ENCODE measurements around the gene MTIF3.

The MTIF3 gene

GRCh38 chr13:27450921-27451471 lies 632 bp upstream of the MTIF3 start (continued):
- TF ChIP-seq ZBTB11 (tag by site-specific recombination; conservative IDR thresholded peaks at IDR 0.05; ENCODE audit: low read depth): no peak
- no peak for TF ChIP-seq ZNF26 (tag by site-specific recombination; IDR thresholded peaks at IDR 0.05)
- TF ChIP-seq REPIN1 (tag by site-specific recombination; IDR thresholded peaks at IDR 0.05; ENCODE audit: low read depth): no peak
- TF ChIP-seq ZBTB21 (tag by site-specific recombination; IDR thresholded peaks at IDR 0.05): peak; percentile 37; the same call in 1 of the 2 replicates
- no peak for TF ChIP-seq ZNF221 (tag by site-specific recombination; IDR thresholded peaks at IDR 0.05; ENCODE audit: borderline replicate concordance)
- no peak for TF ChIP-seq ZNF341 (tag by site-specific recombination; IDR thresholded peaks at IDR 0.05; ENCODE audit: low read depth)
- no peak for TF ChIP-seq YY2 (tag by site-specific recombination; IDR thresholded peaks at IDR 0.05)
- TF ChIP-seq ZNF366 (tag by site-specific recombination; conservative IDR thresholded peaks at IDR 0.05): no peak
- peak; percentile 48 for TF ChIP-seq ZBTB20 (tag by site-specific recombination; IDR thresholded peaks at IDR 0.05)
- no peak for TF ChIP-seq ZNF155 (tag by site-specific recombination; IDR thresholded peaks at IDR 0.05)
- peak; percentile 98 for TF ChIP-seq ZNF660 (tag by site-specific recombination; IDR thresholded peaks at IDR 0.05)
- no peak for TF ChIP-seq HOXC10 (CRISPR knock-in tag; IDR thresholded peaks at IDR 0.05)
- no peak for TF ChIP-seq OVOL3 (tag by site-specific recombination; IDR thresholded peaks at IDR 0.05)
- peak; percentile 50; the same call in 1 of the 2 replicates for TF ChIP-seq PRDM6 (tag by site-specific recombination; IDR thresholded peaks at IDR 0.05)
- no peak for TF ChIP-seq ZEB2 (tag by site-specific recombination; IDR thresholded peaks at IDR 0.05)
- TF ChIP-seq ZNF37A (tag by site-specific recombination; IDR thresholded peaks at IDR 0.05): no peak

GRCh38 chr13:27449081-27449603 lies 1.2 kb downstream of the MTIF3 start:
- TF ChIP-seq ZNF112 (tag by site-specific recombination; IDR thresholded peaks at IDR 0.05) (no peak), ZFHX2 (tag by site-specific recombination; conservative IDR thresholded peaks at IDR 0.05) (no peak), MZF1 (tag by site-specific recombination; IDR thresholded peaks at IDR 0.05; ENCODE audit: borderline replicate concordance) (no peak), OSR2 (tag by site-specific recombination; IDR thresholded peaks at IDR 0.05) (no peak), ZNF837 (tag by site-specific recombination; IDR thresholded peaks at IDR 0.05) (no peak), ZNF248 (tag by site-specific recombination; IDR thresholded peaks at IDR 0.05) (no peak), ZNF791 (tag by site-specific recombination; IDR thresholded peaks at IDR 0.05) (no peak), ZSCAN5A (tag by site-specific recombination; IDR thresholded peaks at IDR 0.05) (no peak), ZNF558 (tag by site-specific recombination; IDR thresholded peaks at IDR 0.05) (no peak), ZNF350 (tag by site-specific recombination; IDR thresholded peaks at IDR 0.05) (no peak), ZNF610 (tag by site-specific recombination; IDR thresholded peaks at IDR 0.05; ENCODE audit: borderline replicate concordance) (no peak), KLF8 (tag by site-specific recombination; IDR thresholded peaks at IDR 0.05) (no peak), ZNF2 (tag by site-specific recombination; IDR thresholded peaks at IDR 0.05) (no peak), FEZF1 (tag by site-specific recombination; IDR thresholded peaks at IDR 0.05) (no peak)
- Histone ChIP-seq H3K4me3 (ENCODE audit: low read depth, low read length) (peak overlapping the region; percentile 79), H3K4me1 (ENCODE audit: control insufficient read depth, insufficient read depth, low read length) (peaks cover 3% of the 10 kb centered on the region; the same call in 1 of the 2 replicates), H3K36me3 (ENCODE audit: control insufficient read depth in 2 of 2, insufficient read depth in 1 of 2, low read length in 2 of 2) (no peaks in the 10 kb centered on the region), H3K9me3 (ENCODE audit: control insufficient read depth, insufficient read depth, low read depth, low read length) (no peaks in the 10 kb centered on the region), H3K27ac (ENCODE audit: extremely low read depth, low read depth, low read length) (peak overlapping the region; percentile 95)
- CTCF ChIA-PET: interaction anchor here (1.1 kb wide), 1 partner anchor 10 kb away, joined by 4 read pairs; no protein-coding TSS in a partner anchor
- POLR2A ChIA-PET: interaction anchor here (1.6 to 2.9 kb wide), 2 partner anchors 24 to 171 kb away, joined by 14 to 16 read pairs; partner anchors contain the start of genes GTF3A, LNX2 and POLR1D
